HG03469 (cell line): ENCODE data around the gene AK5.

Experiments
- ATAC-seq: cut with Tn5 transposase; IDR thresholded peaks from one replicate; pipeline ENCODE4 v1.9.1; 2021; ENCODE audit warnings: mild to moderate bottlenecking, moderate library complexity, moderate number of reproducible peaks; ENCODE audit not compliant: unreplicated experiment

Gene AK5

DNA sequence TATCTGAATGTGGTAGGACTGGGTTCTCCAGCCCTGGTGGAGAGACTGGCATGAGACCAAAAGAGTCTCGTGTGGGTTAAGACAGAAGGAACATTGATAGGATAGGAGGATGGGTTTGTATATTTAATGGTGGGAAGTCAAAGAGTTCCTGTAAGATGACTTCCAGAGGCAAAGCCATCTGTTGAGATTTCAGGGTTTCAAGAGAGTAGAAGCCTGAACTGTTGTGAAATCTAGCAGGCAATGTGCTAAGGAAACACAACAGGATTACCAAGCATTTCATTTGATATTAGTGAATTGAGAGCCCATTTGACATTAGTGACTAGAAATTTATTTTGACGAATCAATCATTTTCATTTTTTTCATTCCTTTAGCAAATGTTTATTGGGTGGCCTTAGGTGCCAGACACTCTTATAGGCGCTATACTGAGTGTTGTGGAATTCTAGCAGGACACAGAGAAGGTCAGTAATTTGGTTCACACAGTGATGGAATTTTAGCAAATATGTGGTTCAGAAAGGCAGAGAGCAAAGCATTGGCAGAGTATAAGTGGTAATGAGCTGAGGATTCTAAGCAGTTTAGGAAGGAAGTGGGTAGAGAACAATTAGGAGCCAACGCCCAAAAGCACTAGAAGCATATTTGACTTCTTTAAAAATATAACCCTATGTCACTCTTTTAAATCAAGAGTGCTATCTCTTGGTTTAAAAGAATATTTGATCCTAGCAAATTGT, 149.3 kb downstream of the AK5 start:
- no peak for ATAC-seq

GRCh38 chr1:77433934-77434333, 152.1 kb downstream of the AK5 start:
- no peak for ATAC-seq

GRCh38 chr1:77434967-77435366, 153.1 kb downstream of the AK5 start:
- no peak for ATAC-seq

GRCh38 chr1:77438236-77438913, 156.6 kb downstream of the AK5 start:
- no peak for ATAC-seq

GRCh38 chr1:77446841-77447555, 165.2 kb downstream of the AK5 start:
- ATAC-seq = no peak

GRCh38 chr1:77447669-77448068, 165.8 kb downstream of the AK5 start:
- no peak for ATAC-seq

DNA sequence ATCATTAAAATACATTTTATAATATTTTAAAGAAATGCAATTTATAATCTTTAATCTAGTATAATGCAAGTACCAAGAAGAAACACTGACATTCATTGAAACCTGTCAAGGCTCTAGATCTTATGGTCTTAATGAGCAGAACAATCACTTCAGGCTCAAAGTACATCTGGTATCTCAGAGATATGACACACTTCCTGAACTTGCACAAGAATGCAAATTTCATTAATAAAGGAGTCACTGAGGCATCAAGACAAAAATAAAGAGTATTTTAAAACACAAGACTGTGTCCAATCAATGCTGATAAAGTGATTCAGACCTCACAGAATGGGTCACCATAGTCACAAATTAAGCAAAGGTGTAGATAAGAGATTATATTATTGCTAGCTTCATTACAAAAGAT, 178.1 kb downstream of the AK5 start:
- ATAC-seq = no peak

DNA sequence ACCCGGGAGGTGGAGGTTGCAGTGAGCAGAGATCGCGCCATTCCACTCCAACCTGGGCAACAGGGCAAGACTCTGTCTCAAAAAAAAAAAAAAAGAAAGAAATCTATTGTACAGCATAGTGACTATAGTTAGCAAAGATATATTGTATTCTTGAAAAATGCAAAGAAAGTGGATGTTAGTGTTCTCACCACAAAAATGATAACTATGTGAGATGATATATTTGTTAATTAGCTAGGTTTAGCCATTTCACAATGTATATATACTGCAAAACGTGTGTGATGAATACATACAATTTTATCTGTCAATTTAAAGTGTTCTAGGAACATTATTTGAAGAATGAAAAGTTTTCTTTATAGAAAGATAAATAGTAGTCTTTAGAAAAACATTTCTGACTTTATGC, 179.9 kb downstream of the AK5 start:
- no peak for ATAC-seq

- no peak for ATAC-seq
Observed at GRCh38 chr1:77463216-77463615, 181.4 kb downstream of the AK5 start.

DNA sequence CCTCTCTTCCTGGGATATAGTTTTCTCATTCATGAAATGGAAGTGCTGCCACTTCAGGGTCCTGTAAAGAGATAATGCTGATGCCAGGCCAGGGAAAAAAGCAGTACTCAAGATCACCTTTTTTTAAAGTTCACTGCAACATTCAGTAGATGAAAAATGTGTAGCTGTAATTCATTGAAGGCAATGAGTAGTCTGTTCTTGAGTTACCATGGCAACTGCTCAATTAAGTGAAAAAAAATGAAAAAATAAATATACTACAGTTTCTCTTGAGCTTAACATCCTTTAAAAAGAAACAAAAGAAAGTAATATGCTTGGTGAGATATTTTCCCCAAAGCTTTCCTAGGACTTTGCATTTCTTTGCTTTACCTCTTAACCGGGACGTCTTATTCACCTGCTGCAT, 183.3 kb downstream of the AK5 start:
- no peak for ATAC-seq

- ATAC-seq = no peak
Observed at GRCh38 chr1:77465922-77466321, 184.1 kb downstream of the AK5 start.

GRCh38 chr1:77467021-77467595, 185.3 kb downstream of the AK5 start:
- ATAC-seq = no peak

- no peak for ATAC-seq
Observed at GRCh38 chr1:77467741-77468140, 185.9 kb downstream of the AK5 start.

- no peak for ATAC-seq
Observed at GRCh38 chr1:77468257-77468948, 186.6 kb downstream of the AK5 start.

DNA sequence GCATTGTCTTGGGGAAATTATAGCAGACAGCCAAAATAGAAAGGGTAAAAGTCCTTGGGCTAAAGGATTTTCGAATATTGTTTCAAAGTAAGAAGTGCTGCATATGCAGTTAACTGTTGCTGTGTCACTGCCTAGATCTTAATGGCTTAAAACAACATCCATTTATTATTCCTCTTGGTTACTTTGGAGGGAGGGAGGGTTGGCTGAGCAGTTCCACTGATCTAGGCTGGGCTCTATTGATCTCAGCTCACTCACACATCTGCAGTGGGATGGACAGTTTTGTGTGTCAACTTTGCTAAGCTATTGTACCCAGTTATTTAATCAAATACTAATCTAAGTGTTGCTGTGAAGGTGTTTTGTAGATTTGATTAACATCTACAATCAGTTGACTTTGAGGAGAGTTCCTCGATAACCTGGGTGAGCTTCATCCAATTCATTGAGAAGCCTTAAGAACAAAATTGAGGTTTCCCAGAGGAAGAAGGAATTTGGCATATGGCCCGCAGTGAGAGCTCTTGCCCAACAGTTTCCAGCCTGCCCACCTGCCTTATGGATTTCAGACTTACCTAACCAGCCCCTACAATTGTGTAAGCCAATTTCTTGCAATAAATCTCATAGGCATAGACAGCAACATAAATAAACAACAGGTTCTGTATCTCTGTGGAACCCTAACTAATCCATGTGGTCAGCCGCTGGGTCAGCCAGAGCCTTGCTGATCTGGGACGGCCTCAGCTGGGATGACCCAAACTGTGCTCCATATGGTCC, 187.3 kb downstream of the AK5 start:
- no peak for ATAC-seq

DNA sequence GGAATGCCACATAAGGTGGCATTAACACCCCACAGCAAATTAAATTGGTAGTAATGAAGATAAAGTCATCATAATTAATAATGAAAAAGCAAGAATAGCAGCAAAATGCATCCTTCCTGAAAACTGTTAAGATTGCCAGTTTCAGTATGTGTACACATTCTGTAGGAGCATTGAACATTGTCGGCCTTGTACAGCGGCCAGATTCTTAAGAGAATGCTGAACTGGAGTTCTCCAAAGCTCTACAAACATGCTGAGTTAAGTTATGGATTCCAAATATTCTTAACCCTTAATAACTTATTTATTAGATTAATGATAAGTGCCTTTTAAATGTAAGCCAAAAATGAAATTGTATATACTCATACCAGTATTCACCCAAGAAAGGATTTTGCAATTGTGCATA, 189.9 kb downstream of the AK5 start:
- ATAC-seq = no peak

DNA sequence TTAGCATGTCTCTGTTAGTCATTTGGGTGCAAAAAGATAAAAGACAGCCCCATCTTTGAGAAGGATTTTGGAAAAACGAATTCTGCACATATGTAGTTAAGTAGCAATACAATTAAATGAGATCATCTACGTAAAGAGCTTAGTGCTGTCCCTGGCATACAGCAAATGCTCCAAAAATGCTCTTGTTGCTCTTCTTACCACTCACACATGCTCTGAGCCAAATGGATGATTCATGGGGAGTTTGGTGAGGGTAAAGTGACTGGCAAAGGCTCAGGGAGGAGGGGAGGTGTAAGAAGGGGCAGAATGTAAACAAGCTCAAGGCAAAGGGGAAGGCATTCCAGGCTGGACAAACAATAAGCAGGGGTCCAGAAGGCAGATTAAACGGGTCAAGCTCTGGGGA, 191.9 kb downstream of the AK5 start:
- no peak for ATAC-seq

DNA sequence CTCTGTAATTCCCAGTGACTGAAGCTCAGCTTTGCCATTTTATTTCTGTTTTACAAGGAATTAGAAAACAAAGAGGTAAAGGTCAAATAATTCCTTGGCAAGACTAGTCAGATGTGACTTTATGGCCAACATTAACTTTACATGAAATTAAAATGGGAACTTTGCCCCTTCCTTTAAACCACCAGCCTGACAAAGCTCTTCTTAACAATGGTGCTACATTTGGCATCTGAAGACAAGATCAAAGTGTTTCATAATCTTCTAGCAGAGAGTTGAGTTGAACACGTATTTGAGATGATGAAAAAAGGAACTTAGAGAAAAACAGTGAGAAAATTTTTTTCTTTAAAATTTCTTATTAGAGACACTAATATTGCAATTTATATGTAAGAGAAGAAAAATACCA, 193.8 kb downstream of the AK5 start:
- no peak for ATAC-seq

DNA sequence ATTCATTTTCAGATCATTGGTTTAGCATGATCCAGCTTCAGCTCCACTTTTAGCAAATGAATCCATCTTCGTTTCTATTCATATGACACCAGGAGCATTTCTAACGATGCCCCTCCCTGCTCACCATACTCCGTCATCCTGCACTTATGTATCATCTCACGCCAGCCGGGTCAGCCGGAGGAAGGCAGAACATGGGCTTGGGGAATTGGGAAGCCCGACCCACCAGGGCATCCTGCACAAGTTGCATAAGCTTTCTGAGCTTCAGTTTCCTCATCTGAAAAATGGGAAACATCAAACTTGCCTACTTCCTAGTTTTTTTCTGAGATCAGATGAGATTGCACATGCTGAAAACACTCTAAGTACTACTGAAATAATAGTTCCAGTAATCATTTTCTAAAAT, 194.7 kb downstream of the AK5 start:
- no peak for ATAC-seq

DNA sequence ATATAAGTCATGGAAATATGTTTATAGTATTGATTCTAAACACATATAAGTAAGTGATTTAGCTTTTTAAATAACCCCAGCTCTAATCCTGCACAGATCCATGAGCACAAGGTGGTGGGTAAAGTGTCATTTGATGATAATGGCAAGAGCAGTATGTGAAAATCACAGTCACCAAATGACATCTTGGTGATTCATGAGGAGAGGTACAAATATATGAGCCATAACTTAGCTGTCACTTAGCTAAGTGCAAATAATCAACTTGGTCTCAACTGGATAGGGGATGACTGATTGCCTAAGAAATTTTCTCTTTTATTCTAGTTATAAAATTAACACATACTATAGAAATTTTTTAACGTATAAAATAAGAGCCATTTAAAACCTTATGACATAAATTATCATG, 202.5 kb downstream of the AK5 start:
- no peak for ATAC-seq
